ENCODE data around the gene ZNF490. TPM values are rescaled to one million over a fixed set of nuclear protein-coding genes. Genes with fewer than 3 reads are reported as not detected.

The ZNF490 gene
- total and polyA plus RNA-seq, 12 donors = 0.34 to 10.9 (median 5.8) TPM

DNA sequence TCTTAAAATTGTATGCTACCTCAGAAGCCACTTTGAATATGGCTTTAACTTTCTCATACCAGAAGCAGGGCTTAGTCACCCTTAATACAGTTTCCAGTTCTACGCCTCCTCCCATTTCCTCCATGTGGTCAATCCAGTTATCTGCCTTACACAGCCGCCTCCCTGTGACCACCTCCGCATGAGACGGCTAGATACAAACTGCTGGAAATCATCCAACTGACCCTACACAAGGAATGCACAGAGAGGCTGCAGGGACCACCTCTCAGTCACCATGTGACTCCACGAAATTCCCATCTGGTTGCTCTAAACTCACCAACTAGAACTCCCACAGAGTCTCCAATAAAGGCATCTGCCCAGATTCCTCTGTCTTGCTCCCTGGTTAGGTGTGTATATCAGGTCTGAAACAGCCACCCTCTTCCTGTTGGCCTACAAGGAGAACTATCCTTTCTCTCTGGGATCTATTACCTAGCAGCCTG lies 66.2 kb downstream of the ZNF490 start:
- TF ChIP-seq POLR2A (IDR thresholded peaks at IDR 0.05) = no peak
- TF ChIP-seq, protein P1, sequence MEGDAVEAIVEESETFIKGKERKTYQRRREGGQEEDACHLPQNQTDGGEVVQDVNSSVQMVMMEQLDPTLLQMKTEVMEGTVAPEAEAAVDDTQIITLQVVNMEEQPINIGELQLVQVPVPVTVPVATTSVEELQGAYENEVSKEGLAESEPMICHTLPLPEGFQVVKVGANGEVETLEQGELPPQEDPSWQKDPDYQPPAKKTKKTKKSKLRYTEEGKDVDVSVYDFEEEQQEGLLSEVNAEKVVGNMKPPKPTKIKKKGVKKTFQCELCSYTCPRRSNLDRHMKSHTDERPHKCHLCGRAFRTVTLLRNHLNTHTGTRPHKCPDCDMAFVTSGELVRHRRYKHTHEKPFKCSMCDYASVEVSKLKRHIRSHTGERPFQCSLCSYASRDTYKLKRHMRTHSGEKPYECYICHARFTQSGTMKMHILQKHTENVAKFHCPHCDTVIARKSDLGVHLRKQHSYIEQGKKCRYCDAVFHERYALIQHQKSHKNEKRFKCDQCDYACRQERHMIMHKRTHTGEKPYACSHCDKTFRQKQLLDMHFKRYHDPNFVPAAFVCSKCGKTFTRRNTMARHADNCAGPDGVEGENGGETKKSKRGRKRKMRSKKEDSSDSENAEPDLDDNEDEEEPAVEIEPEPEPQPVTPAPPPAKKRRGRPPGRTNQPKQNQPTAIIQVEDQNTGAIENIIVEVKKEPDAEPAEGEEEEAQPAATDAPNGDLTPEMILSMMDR (IDR thresholded peaks at IDR 0.05) = no peak
- WGBS, 4 donors = 65 to 86% (median 72%) methylated on average over 5 of the region's 5 CpGs
- Histone ChIP-seq H3K4me3 (no peak overlapping the region), H3K36me3 (replicated peaks in 1 of 2) (peaks cover 0 to 10% of the 10 kb centered on the region in 2 donors), H3K27ac (no peak overlapping the region), H3K9me3 (replicated peaks in 1 of 3) (no peaks in the 10 kb centered on the region), H3K27me3 (no peaks in the 10 kb centered on the region), H3K4me1 (replicated peaks in 1 of 2) (peaks cover 8 to 14% of the 10 kb centered on the region in 2 donors)
- DNase-seq = no peak
- intact Hi-C loops (cut with DNase I) = no loop called here

DNA sequence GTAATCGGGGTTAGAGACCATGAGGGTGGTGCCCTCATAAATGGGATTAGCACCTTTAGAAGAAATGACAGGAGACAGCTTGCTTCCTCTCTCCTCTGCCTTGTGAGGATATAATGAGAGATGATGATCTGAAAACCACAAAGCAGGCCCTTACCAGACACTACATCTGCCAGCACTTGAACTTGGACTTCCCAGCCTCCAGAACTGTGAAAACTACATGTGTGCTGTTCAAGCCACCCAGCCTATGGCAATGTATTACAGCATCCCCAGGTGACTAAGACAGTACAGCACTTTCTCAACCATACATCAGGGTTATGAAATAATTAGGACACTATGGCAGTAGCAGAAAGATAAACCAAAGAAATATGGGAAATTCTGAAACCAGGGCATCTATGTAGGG lies 66.8 kb downstream of the ZNF490 start:
- no peaks in the 10 kb centered on the region for H3K9me3 ChIP-seq (replicated peaks in 1 of 3)
- peaks cover 2 to 8% of the 10 kb centered on the region in 2 donors for H3K4me1 ChIP-seq (replicated peaks in 1 of 2)
- WGBS, 4 donors = 88 to 94% (median 91%) methylated on average over 1 of the region's 1 CpG
- intact Hi-C loops (cut with DNase I) = no loop called here
- H3K4me3 ChIP-seq = no peak overlapping the region
- TF ChIP-seq, protein P1 (IDR thresholded peaks at IDR 0.05) = no peak
- no peak for TF ChIP-seq POLR2A (IDR thresholded peaks at IDR 0.05)
- H3K27ac ChIP-seq = no peak overlapping the region
- no peaks in the 10 kb centered on the region for H3K27me3 ChIP-seq
- DNase-seq = no peak
- peaks cover 0 to 10% of the 10 kb centered on the region in 2 donors for H3K36me3 ChIP-seq (replicated peaks in 1 of 2)

Other genes starting within 250 kb of the ZNF490 start
- gene ZNF442, start 245.1 kb downstream of the ZNF490 start, total RNA-seq = 1 to 10 TPM; 1.4 to 7.3 (median 3.5) TPM
- gene ZNF442, start 245.1 kb downstream of the ZNF490 start, polyA plus RNA-seq = 1 to 10 TPM in 1 of 3 donors, under 1 TPM in 2; 0.77 to 2.1 (median 0.88) TPM
- gene ZNF799, start 209.5 kb downstream of the ZNF490 start, total RNA-seq = 1 to 10 TPM; 1.5 to 5.9 (median 3.6) TPM
- gene ZNF799, start 209.5 kb downstream of the ZNF490 start, polyA plus RNA-seq = 10 to 100 TPM in 1 of 3 donors, 1 to 10 TPM in 2; 4.0 to 11.1 (median 5.6) TPM
- 1 to 10 TPM in 8 of 9 donors, under 1 TPM in 1; 0.72 to 5.5 (median 3.3) TPM for gene ZNF443, start 169.8 kb downstream of the ZNF490 start, total RNA-seq
- gene ZNF443, start 169.8 kb downstream of the ZNF490 start, polyA plus RNA-seq = 1 to 10 TPM; 2.3 to 8.2 (median 3.7) TPM
- 1 to 10 TPM; 1.4 to 5.4 (median 4.3) TPM for gene ZNF709, start 126.0 kb downstream of the ZNF490 start, total RNA-seq
- 1 to 10 TPM; 1.2 to 2.9 (median 1.9) TPM for gene ZNF709, start 126.0 kb downstream of the ZNF490 start, polyA plus RNA-seq
- 10 to 100 TPM in 3 of 9 donors, 1 to 10 TPM in 6; 3.4 to 10.5 (median 9.8) TPM for gene ZNF564, start 59.3 kb downstream of the ZNF490 start, total RNA-seq
- gene ZNF564, start 59.3 kb downstream of the ZNF490 start, polyA plus RNA-seq = 10 to 100 TPM in 1 of 3 donors, 1 to 10 TPM in 2; 4.3 to 12.5 (median 7.8) TPM
- gene ZNF791, start 107 bp upstream of the ZNF490 start, total RNA-seq = 10 to 100 TPM in 7 of 9 donors, 1 to 10 TPM in 2; 6.9 to 33.4 (median 17.7) TPM
- 10 to 100 TPM in 1 of 3 donors, 1 to 10 TPM in 2; 6.0 to 21.9 (median 7.3) TPM for gene ZNF791, start 107 bp upstream of the ZNF490 start, polyA plus RNA-seq
- 100 to 1,000 TPM in 6 of 9 donors, 10 to 100 TPM in 3; 25.0 to 131 (median 111) TPM for gene MAN2B1, start 55.9 kb upstream of the ZNF490 start, total RNA-seq
- 100 to 1,000 TPM in 2 of 3 donors, 10 to 100 TPM in 1; 19.5 to 194 (median 152) TPM for gene MAN2B1, start 55.9 kb upstream of the ZNF490 start, polyA plus RNA-seq
- 10 to 100 TPM; 10.6 to 20.5 (median 13.9) TPM for gene WDR83, start 56.0 kb upstream of the ZNF490 start, total RNA-seq
- 10 to 100 TPM in 2 of 3 donors, 1 to 10 TPM in 1; 3.9 to 68.5 (median 56.1) TPM for gene WDR83, start 56.0 kb upstream of the ZNF490 start, polyA plus RNA-seq
- gene DHPS, start 71.1 kb upstream of the ZNF490 start, total RNA-seq = 100 to 1,000 TPM in 5 of 9 donors, 10 to 100 TPM in 4; 80.4 to 197 (median 121) TPM
- gene DHPS, start 71.1 kb upstream of the ZNF490 start, polyA plus RNA-seq = 100 to 1,000 TPM in 2 of 3 donors, 10 to 100 TPM in 1; 64.5 to 166 (median 137) TPM
- not detected for gene GNG14, start 77.2 kb upstream of the ZNF490 start, total RNA-seq
- gene GNG14, start 77.2 kb upstream of the ZNF490 start, polyA plus RNA-seq = not detected
- 10 to 100 TPM in 5 of 9 donors, 1 to 10 TPM in 4; 6.9 to 14.7 (median 11.1) TPM for gene FBXW9, start 85.8 kb upstream of the ZNF490 start, total RNA-seq
- gene FBXW9, start 85.8 kb upstream of the ZNF490 start, polyA plus RNA-seq = 1 to 10 TPM; 2.1 to 6.8 (median 6.4) TPM
- gene TNPO2, start 113.1 kb upstream of the ZNF490 start, total RNA-seq = 100 to 1,000 TPM in 2 of 9 donors, 10 to 100 TPM in 7; 24.5 to 104 (median 78.0) TPM
- 10 to 100 TPM; 43.4 to 99.2 (median 58.4) TPM for gene TNPO2, start 113.1 kb upstream of the ZNF490 start, polyA plus RNA-seq
- 100 to 1,000 TPM; 125 to 423 (median 195) TPM for gene TRIR, start 123.9 kb upstream of the ZNF490 start, total RNA-seq
- gene TRIR, start 123.9 kb upstream of the ZNF490 start, polyA plus RNA-seq = 100 to 1,000 TPM; 162 to 405 (median 338) TPM
- 10 to 100 TPM; 75.3 to 97.7 (median 82.5) TPM for gene GET3, start 126.7 kb upstream of the ZNF490 start, total RNA-seq
- 10 to 100 TPM; 50.3 to 74.1 (median 56.7) TPM for gene GET3, start 126.7 kb upstream of the ZNF490 start, polyA plus RNA-seq
- gene BEST2, start 141.0 kb upstream of the ZNF490 start, total RNA-seq = not detected
- gene BEST2, start 141.0 kb upstream of the ZNF490 start, polyA plus RNA-seq = not detected
- gene HOOK2, start 164.7 kb upstream of the ZNF490 start, total RNA-seq = 10 to 100 TPM; 10.2 to 38.3 (median 25.5) TPM
- gene HOOK2, start 164.7 kb upstream of the ZNF490 start, polyA plus RNA-seq = 10 to 100 TPM in 2 of 3 donors, 1 to 10 TPM in 1; 6.3 to 99.7 (median 69.3) TPM
- gene JUNB, start 180.7 kb upstream of the ZNF490 start, total RNA-seq = 100 to 1,000 TPM in 8 of 9 donors, 10 to 100 TPM in 1; 46.9 to 594 (median 351) TPM
- 100 to 1,000 TPM in 2 of 3 donors, 1 to 10 TPM in 1; 4.2 to 291 (median 104) TPM for gene JUNB, start 180.7 kb upstream of the ZNF490 start, polyA plus RNA-seq
- 1,000 to 10,000 TPM in 3 of 9 donors, 100 to 1,000 TPM in 6; 597 to 1,660 (median 849) TPM for gene PRDX2, start 191.0 kb upstream of the ZNF490 start, total RNA-seq
- 100 to 1,000 TPM; 146 to 957 (median 364) TPM for gene PRDX2, start 191.0 kb upstream of the ZNF490 start, polyA plus RNA-seq
- 1 to 10 TPM in 5 of 9 donors, not detected in 4; 1.8 to 8.6 (median 4.7) TPM for gene THSD8, start 191.3 kb upstream of the ZNF490 start, total RNA-seq
- 1 to 10 TPM; 3.5 to 5.6 (median 4.4) TPM for gene THSD8, start 191.3 kb upstream of the ZNF490 start, polyA plus RNA-seq
- gene RNASEH2A, start 195.8 kb upstream of the ZNF490 start, total RNA-seq = 10 to 100 TPM in 1 of 9 donors, 1 to 10 TPM in 8; 2.8 to 11.5 (median 6.6) TPM
- gene RNASEH2A, start 195.8 kb upstream of the ZNF490 start, polyA plus RNA-seq = 1 to 10 TPM; 1.8 to 4.3 (median 3.4) TPM
- 1 to 10 TPM in 3 of 9 donors, under 1 TPM in 1, not detected in 5; 0.23 to 5.2 (median 2.9) TPM for gene RTBDN, start 223.8 kb upstream of the ZNF490 start, total RNA-seq
- 10 to 100 TPM in 1 of 3 donors, 1 to 10 TPM in 2; 2.0 to 16.4 (median 4.5) TPM for gene RTBDN, start 223.8 kb upstream of the ZNF490 start, polyA plus RNA-seq
- 1 to 10 TPM in 8 of 9 donors, under 1 TPM in 1; 0.72 to 6.9 (median 3.0) TPM for gene MAST1, start 227.7 kb upstream of the ZNF490 start, total RNA-seq
- gene MAST1, start 227.7 kb upstream of the ZNF490 start, polyA plus RNA-seq = 10 to 100 TPM in 1 of 3 donors, 1 to 10 TPM in 2; 1.3 to 29.6 (median 4.7) TPM

Data from adrenal gland (tissue), 12 donors.